SK-N-SH (cell line): ENCODE measurements around the gene GNAZ. TPM values are rescaled to one million over a fixed set of nuclear protein-coding genes. Genes with fewer than 3 reads are reported as not detected.

Experiments used
- CTCF ChIA-PET: fragments of 300-600, 350-600 bp; formaldehyde crosslinking; extraction: SDS; loops from one replicate; lab custom pipeline; 2021; lab: Yijun Ruan, JAX
- POLR2A ChIA-PET: fragments of 350-600 bp; sonication (Branson Sonifier 250); formaldehyde crosslinking; extraction: SDS; loops from one replicate; lab custom pipeline; 2020; ENCODE audit warnings: antibody characterized with exemption, inconsistent platforms; lab: Yijun Ruan, JAX
- DNase-seq: peaks from one replicate; pipeline ENCODE4 v3.0.0; 2012
- H2AFZ ChIP-seq: fragments of 200-600 bp; sonication (generic); 2 replicates; pipeline ENCODE4 v1.8.1; 2016; ENCODE audit warnings: antibody characterized with exemption, mild to moderate bottlenecking, low read depth
- H3F3A ChIP-seq: fragments of 200-600 bp; sonication (generic); replicated peaks from 2 replicates; pipeline ENCODE3; 2016; ENCODE audit warnings: antibody characterized with exemption, mild to moderate bottlenecking; ENCODE audit not compliant: insufficient read depth
- H3K27ac ChIP-seq, 2 experiments: fragments of 200-500 bp in 1 of 2; fragments of 200-600 bp in 1 of 2; sonication (Bioruptor generic) in 1 of 2; sonication (generic), shearing (Covaris generic) in 1 of 2; 2 replicates each; pipeline versions ENCODE4 v1.5.1 to v1.6.1; 2014 to 2016; ENCODE audit warnings: low read depth in 2 of 2, inconsistent platforms in 1 of 2, low read length in 1 of 2, mild to moderate bottlenecking in 1 of 2, mixed read lengths in 1 of 2
- H3K27me3 ChIP-seq: fragments of 200-600 bp; sonication (generic), shearing (Covaris generic); 2 replicates; pipeline ENCODE4 v1.6.1; 2016; ENCODE audit warnings: mixed run types; ENCODE audit not compliant: insufficient read depth
- H3K36me3 ChIP-seq, 2 experiments: fragments of 200-500 bp in 1 of 2; fragments of 200-600 bp in 1 of 2; sonication (Bioruptor generic) in 1 of 2; sonication (generic) in 1 of 2; replicated peaks in 1 of 2; 2 replicates each; pipeline versions ENCODE3 to v1.5.1; 2014 to 2016; ENCODE audit warnings: low read length in 1 of 2, mild to moderate bottlenecking in 1 of 2; ENCODE audit not compliant: insufficient read depth in 2 of 2, control insufficient read depth in 1 of 2
- H3K4me1 ChIP-seq, 2 experiments: fragments of 200-500 bp in 1 of 2; fragments of 200-600 bp in 1 of 2; sonication (Bioruptor generic) in 1 of 2; sonication (generic), shearing (Covaris generic) in 1 of 2; 2 replicates each; pipeline versions ENCODE4 v1.5.1 to v1.6.1; 2014 to 2016; ENCODE audit warnings: low read depth in 1 of 2, low read length in 1 of 2, mixed run types in 1 of 2; ENCODE audit not compliant: insufficient read depth in 2 of 2, control insufficient read depth in 1 of 2
- H3K4me2 ChIP-seq: fragments of 200-600 bp; sonication (generic), shearing (Covaris generic); 2 replicates; pipeline ENCODE4 v1.6.1; 2017; ENCODE audit warnings: mixed run types
- H3K4me3 ChIP-seq, 2 experiments: fragments of 200-500 bp in 1 of 2; fragments of 200-600 bp in 1 of 2; sonication (Bioruptor generic) in 1 of 2; sonication (generic), shearing (Covaris generic) in 1 of 2; 2 replicates each; pipeline versions ENCODE4 v1.5.1 to v1.8.1; 2014 to 2016; ENCODE audit warnings: low read depth in 2 of 2, inconsistent platforms in 1 of 2, low read length in 1 of 2, mild to moderate bottlenecking in 1 of 2, mixed read lengths in 1 of 2, moderate library complexity in 1 of 2
- H3K79me2 ChIP-seq: fragments of 200-600 bp; sonication (generic); 2 replicates; pipeline ENCODE4 v1.8.1; 2017; ENCODE audit warnings: mild to moderate bottlenecking; ENCODE audit not compliant: insufficient read depth
- H3K9ac ChIP-seq: fragments of 200-600 bp; sonication (generic); 2 replicates; pipeline ENCODE4 v1.6.1; 2017; ENCODE audit warnings: mixed run types
- H3K9me2 ChIP-seq: fragments of 200-600 bp; sonication (generic); 2 replicates; pipeline ENCODE4 v1.6.1; 2017; ENCODE audit warnings: mixed run types
- H3K9me3 ChIP-seq: fragments of 200-600 bp; sonication (generic); 2 replicates; pipeline ENCODE4 v1.6.1; 2017; ENCODE audit warnings: mixed run types, mild to moderate bottlenecking, moderate library complexity
- H4K20me1 ChIP-seq: fragments of 200-600 bp; sonication (generic); 2 replicates; pipeline ENCODE4 v1.6.1; 2017; ENCODE audit warnings: mild to moderate bottlenecking, mixed run types; ENCODE audit not compliant: insufficient read depth
- CTCF ChIP-seq: fragments of 200-600 bp; sonication (generic); IDR thresholded peaks from 2 replicates; pipeline ENCODE4 v1.6.1; 2017; ENCODE audit warnings: antibody characterized with exemption, mild to moderate bottlenecking, moderate library complexity
- EZH2phosphoT487 ChIP-seq: fragments of 200-600 bp; sonication (generic); IDR thresholded peaks from 2 replicates; pipeline ENCODE4 v1.6.1; 2017; ENCODE audit warnings: low read depth, mixed run types, mild to moderate bottlenecking, antibody characterized with exemption, moderate library complexity, borderline replicate concordance
- FOSL2 ChIP-seq: IDR thresholded peaks from 2 replicates; pipeline ENCODE4 v1.4.0; 2012; ENCODE audit warnings: low read depth, mild to moderate bottlenecking, moderate library complexity, borderline replicate concordance
- FOXJ3 ChIP-seq: sonication (generic); formaldehyde crosslinking; IDR thresholded peaks from 2 replicates; pipeline ENCODE4 v1.5.1; 2020; ENCODE audit warnings: mild to moderate bottlenecking, missing genetic modification reagents
- FOXM1 ChIP-seq: IDR thresholded peaks from 2 replicates; pipeline ENCODE4 v1.4.0; 2012; ENCODE audit warnings: low read depth, mild to moderate bottlenecking
- GATA2 ChIP-seq: sonication (generic); formaldehyde crosslinking; IDR thresholded peaks from 2 replicates; pipeline ENCODE4 v1.5.0; 2020; ENCODE audit warnings: mild to moderate bottlenecking, missing genetic modification reagents
- JUND ChIP-seq: IDR thresholded peaks from 2 replicates; pipeline ENCODE4 v1.4.0; 2012
- NRF1 ChIP-seq: IDR thresholded peaks from 2 replicates; pipeline ENCODE4 v1.6.1; 2012; ENCODE audit warnings: low read depth, mild to moderate bottlenecking, low read length
- SIN3A ChIP-seq: IDR thresholded peaks from 2 replicates; pipeline ENCODE4 v1.6.1; 2012; ENCODE audit warnings: low read depth, mild to moderate bottlenecking, low read length, moderate library complexity, borderline replicate concordance
- WGBS: methylation state at CpG from one replicate; pipeline ENCODE4 v1.1.6; 2017; ENCODE audit warnings: low lambda C conversion rate; 5-methylcytosine and 5-hydroxymethylcytosine counted together
- polyA plus RNA-seq, 3 experiments: library from polyadenylated mRNA; depleted of rRNA; stranded (reverse); fragments of >200 nt; gene quantifications; 2 replicates each; pipeline ENCODE4 v1.2.3, GENCODE V29; 2012
- TF ChIP-seq, protein P1 (sequence below): IDR thresholded peaks from 2 replicates; pipeline ENCODE4 v1.4.0; 2012; ENCODE audit warnings: low read depth
- TF ChIP-seq, protein P2 (sequence below): IDR thresholded peaks from 2 replicates; pipeline ENCODE4 v1.4.0; 2012; ENCODE audit warnings: low read depth, borderline replicate concordance

Gene GNAZ
- polyA plus RNA-seq, 1 of the 3 experiments (the other 2 are of a cell fraction): 6.5 TPM

DNA sequence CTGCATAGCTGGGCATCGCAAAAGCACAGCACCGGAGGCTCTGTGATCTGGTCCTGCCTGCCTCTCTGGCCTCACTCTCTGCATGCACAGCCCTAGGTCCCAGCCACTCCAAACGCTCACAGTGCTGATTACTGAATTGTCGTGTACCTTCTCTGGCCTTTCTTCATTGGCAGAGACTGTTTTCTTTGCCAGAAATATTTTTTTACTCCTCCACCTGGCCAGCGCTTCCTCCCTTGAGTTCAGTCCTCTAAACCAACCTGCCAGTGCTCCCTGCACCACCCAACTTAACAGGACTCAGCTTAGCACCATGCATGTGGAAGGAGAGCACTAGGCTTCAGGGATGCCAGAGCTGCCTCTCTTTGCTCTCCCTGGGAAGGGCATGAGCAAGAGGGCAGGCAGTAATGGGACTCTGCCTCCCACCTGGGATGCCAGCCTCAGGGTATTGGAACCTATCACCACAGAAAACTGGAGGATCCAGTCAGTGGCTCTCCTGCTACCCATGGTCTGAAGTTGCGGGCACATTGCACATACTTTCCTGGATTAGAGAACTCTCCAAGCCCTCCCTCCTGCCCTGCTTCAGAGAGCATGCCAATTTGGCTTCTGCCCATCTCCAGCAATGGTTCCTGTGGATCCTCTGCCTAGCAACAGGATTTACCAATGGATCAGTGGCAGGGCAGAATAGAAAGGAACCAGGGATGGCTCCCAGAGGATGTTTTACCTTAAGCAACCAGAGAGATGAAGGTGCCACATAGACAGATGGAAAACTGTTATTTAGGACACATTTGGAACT lies 37.0 kb upstream of the GNAZ start:
- H3K4me1 ChIP-seq: no peaks in the 10 kb centered on the region; a peak in 2 of 4 replicates
- no peaks in the 10 kb centered on the region for H3K9me2 ChIP-seq
- H3F3A ChIP-seq: no peaks in the 10 kb centered on the region
- 38% methylated on average over 6 of the region's 6 CpGs for WGBS
- no peak overlapping the region for H3K27ac ChIP-seq
- no peaks in the 10 kb centered on the region for H4K20me1 ChIP-seq
- H3K9ac ChIP-seq: no peak overlapping the region
- no peak for DNase-seq
- no peak overlapping the region for H3K4me2 ChIP-seq
- H3K9me3 ChIP-seq: no peaks in the 10 kb centered on the region
- POLR2A ChIA-PET: no interaction called here
- H3K79me2 ChIP-seq: no peaks in the 10 kb centered on the region
- no peaks in the 10 kb centered on the region for H3K36me3 ChIP-seq
- no peak overlapping the region for H2AFZ ChIP-seq
- H3K27me3 ChIP-seq: no peaks in the 10 kb centered on the region
- H3K4me3 ChIP-seq: no peak overlapping the region
- TF ChIP-seq FOXJ3: no peak
- TF ChIP-seq FOSL2: no peak
- no peak for TF ChIP-seq GATA2 (CRISPR knock-in tag)
- no peak for TF ChIP-seq FOXM1
- no peak for TF ChIP-seq EZH2phosphoT487
- CTCF ChIA-PET: interaction anchor here (1.0 kb wide), 1 partner anchor 145 kb away, joined by 3 read pairs; no protein-coding TSS in a partner anchor

- Histone ChIP-seq H4K20me1 (no peaks in the 10 kb centered on the region), H3K4me3 (no peak overlapping the region), H3K27ac (no peak overlapping the region), H3K4me1 (no peaks in the 10 kb centered on the region; a peak in 2 of 4 replicates), H3K79me2 (no peaks in the 10 kb centered on the region), H3F3A (no peaks in the 10 kb centered on the region), H3K36me3 (no peaks in the 10 kb centered on the region), H3K4me2 (no peak overlapping the region), H3K9me2 (no peaks in the 10 kb centered on the region), H2AFZ (no peak overlapping the region), H3K27me3 (no peaks in the 10 kb centered on the region), H3K9ac (no peak overlapping the region), H3K9me3 (no peaks in the 10 kb centered on the region)
- no peak for DNase-seq
- ChIA-PET POLR2A (no interaction called here), CTCF (no interaction called here)
- TF ChIP-seq JUND (no peak), EZH2phosphoT487 (no peak), CTCF (no peak), NRF1 (no peak), SIN3A (no peak), FOXJ3 (no peak)
- TF ChIP-seq, protein P1, sequence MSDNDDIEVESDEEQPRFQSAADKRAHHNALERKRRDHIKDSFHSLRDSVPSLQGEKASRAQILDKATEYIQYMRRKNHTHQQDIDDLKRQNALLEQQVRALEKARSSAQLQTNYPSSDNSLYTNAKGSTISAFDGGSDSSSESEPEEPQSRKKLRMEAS: no peak
- TF ChIP-seq, protein P2, sequence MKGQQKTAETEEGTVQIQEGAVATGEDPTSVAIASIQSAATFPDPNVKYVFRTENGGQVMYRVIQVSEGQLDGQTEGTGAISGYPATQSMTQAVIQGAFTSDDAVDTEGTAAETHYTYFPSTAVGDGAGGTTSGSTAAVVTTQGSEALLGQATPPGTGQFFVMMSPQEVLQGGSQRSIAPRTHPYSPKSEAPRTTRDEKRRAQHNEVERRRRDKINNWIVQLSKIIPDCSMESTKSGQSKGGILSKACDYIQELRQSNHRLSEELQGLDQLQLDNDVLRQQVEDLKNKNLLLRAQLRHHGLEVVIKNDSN: no peak
- WGBS: 82% methylated on average over 10 of the region's 10 CpGs
Observed at GRCh38 chr22:23034621-23035556, 35.4 kb upstream of the GNAZ start.
